Adrenal gland (tissue), 12 donors: ENCODE data around the gene EIF2AK3. TPM values are rescaled to one million over a fixed set of nuclear protein-coding genes. Genes with fewer than 3 reads are reported as not detected.

ENCODE experiments used
- DNase-seq, 7 donors: peaks; one replicate each; pipeline ENCODE4 v3.0.0-alpha.2; 2019 to 2020
- H3K27ac ChIP-seq, 5 donors: fragments of 200-600 bp; sonication (generic) in 4 of 5; 1 replicate in 3 of 5; 2 replicates in 2 of 5; pipeline versions ENCODE4 v1.5.1 to v1.8.0; 2016 to 2020; ENCODE audit warnings: mild to moderate bottlenecking in 1 of 5
- H3K27me3 ChIP-seq: fragments of 200-600 bp; 2 replicates; pipeline ENCODE4 v1.8.0; 2021
- H3K36me3 ChIP-seq, 2 donors: fragments of 200-600 bp; replicated peaks in 1 of 2; 1 replicate in 1 of 2; 2 replicates in 1 of 2; pipeline versions ENCODE4 v1.5.1 to v1.8.0; 2018 to 2022
- H3K4me1 ChIP-seq, 2 donors: fragments of 200-600 bp; replicated peaks in 1 of 2; 1 replicate in 1 of 2; 2 replicates in 1 of 2; pipeline versions ENCODE4 v1.5.1 to v1.8.0; 2018 to 2021
- H3K4me3 ChIP-seq, 4 donors: fragments of 200-600 bp; sonication (generic) in 3 of 4; one replicate each; pipeline ENCODE4 v1.5.1; 2016 to 2018
- H3K9me3 ChIP-seq, 3 donors: fragments of 200-600 bp; sonication (generic) in 1 of 3; replicated peaks in 1 of 3; 1 replicate in 2 of 3; 2 replicates in 1 of 3; pipeline versions ENCODE4 v1.5.1 to v1.8.0; 2016 to 2021
- POLR2A ChIP-seq, 2 donors: fragments of 450-650 bp; IDR thresholded peaks; one replicate each; pipeline ENCODE4 v1.6.1; 2017; ENCODE audit warnings: antibody characterized with exemption in 2 of 2, mild to moderate bottlenecking in 2 of 2, moderate library complexity in 1 of 2
- WGBS, 4 donors: extraction: QIAGEN DNeasy Blood & Tissue Kit in 2 of 4; methylation state at CpG; one replicate each; pipeline versions ENCODE4 v1.1.5 to v1.1.7; 2013 to 2017; 5-methylcytosine and 5-hydroxymethylcytosine counted together
- intact Hi-C, 2 donors: fragments of 100-400 bp; cut with DNase I; formaldehyde crosslinking; loops; one replicate each; pipeline versions ENCODE4 v1.14.1 to v1.15.0; 2022 to 2023
- polyA plus RNA-seq, 3 donors: library from polyadenylated mRNA; stranded (reverse); fragments of 200-250 nt in 2 of 3; fragments of 350-450 nt in 1 of 3; fragmentation: Illumina TruSeq in 1 of 3; extraction: RNeasy Lipid Tissue Mini Kit (QIAGEN cat#74804) in 1 of 3; gene quantifications; one replicate each; pipeline ENCODE4 v1.2.3, GENCODE V29; 2013 to 2014
- total RNA-seq, 9 donors: library from RNA; depleted of rRNA in 4 of 9; stranded (reverse); fragments of >200 nt in 4 of 9; fragments of 120-200 nt in 1 of 9; fragmentation: NEBNext Ultra II Directional in 1 of 9; extraction: Animal tissue kit (Norgen Biotek cat#: 25700) in 1 of 9; gene quantifications; one replicate each; pipeline versions ENCODE4 v1.1.0 to v1.2.4, GENCODE V29; 2013 to 2023
- TF ChIP-seq, protein P1 (sequence below), 6 experiments: fragments of 450-650 bp in 4 of 6; fragments of 200-600 bp in 2 of 6; sonication (generic) in 1 of 6; IDR thresholded peaks; 1 replicate in 5 of 6; 2 replicates in 1 of 6; pipeline versions ENCODE4 v1.5.1 to v1.8.0; 2016 to 2021; ENCODE audit warnings: antibody characterized with exemption in 6 of 6, mild to moderate bottlenecking in 2 of 6, moderate library complexity in 1 of 6
- donor health status: healthy with polysubstance abuse.
- donor health status: Bipolar disorder and iron deficiency.
- donor health status: DM: yes; HTN: yes; CAD: no.
- donor health status: DM: no; HTN: no; CAD: no.
- donor health status: DM: no; HTN: no; CAD: no.
- donor health status: DM: yes; HTN: yes; CAD: no.

The EIF2AK3 gene
- total and polyA plus RNA-seq, 12 donors, result 3.6 to 89.6 (median 21.3) TPM

GRCh38 chr2:88580088-88580487 is 47.2 kb downstream of the EIF2AK3 start:
- Histone ChIP-seq H3K4me1 (no peaks in the 10 kb centered on the region), H3K9me3 (no peaks in the 10 kb centered on the region), H3K4me3 (no peak overlapping the region), H3K27ac (no peak overlapping the region), H3K36me3 (peaks cover 0 to 41% of the 10 kb centered on the region in 2 donors), H3K27me3 (no peaks in the 10 kb centered on the region)
- DNase-seq, result no peak
- intact Hi-C loops, result no loop called here
- TF ChIP-seq, protein P1, sequence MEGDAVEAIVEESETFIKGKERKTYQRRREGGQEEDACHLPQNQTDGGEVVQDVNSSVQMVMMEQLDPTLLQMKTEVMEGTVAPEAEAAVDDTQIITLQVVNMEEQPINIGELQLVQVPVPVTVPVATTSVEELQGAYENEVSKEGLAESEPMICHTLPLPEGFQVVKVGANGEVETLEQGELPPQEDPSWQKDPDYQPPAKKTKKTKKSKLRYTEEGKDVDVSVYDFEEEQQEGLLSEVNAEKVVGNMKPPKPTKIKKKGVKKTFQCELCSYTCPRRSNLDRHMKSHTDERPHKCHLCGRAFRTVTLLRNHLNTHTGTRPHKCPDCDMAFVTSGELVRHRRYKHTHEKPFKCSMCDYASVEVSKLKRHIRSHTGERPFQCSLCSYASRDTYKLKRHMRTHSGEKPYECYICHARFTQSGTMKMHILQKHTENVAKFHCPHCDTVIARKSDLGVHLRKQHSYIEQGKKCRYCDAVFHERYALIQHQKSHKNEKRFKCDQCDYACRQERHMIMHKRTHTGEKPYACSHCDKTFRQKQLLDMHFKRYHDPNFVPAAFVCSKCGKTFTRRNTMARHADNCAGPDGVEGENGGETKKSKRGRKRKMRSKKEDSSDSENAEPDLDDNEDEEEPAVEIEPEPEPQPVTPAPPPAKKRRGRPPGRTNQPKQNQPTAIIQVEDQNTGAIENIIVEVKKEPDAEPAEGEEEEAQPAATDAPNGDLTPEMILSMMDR (IDR thresholded peaks at IDR 0.05), result no peak
- TF ChIP-seq POLR2A (IDR thresholded peaks at IDR 0.05), result no peak
- 82 to 93% (median 91%) methylated on average over 1 of the region's 1 CpG for WGBS, 4 donors

- Histone ChIP-seq H3K9me3 (no peaks in the 10 kb centered on the region), H3K4me3 (no peak overlapping the region), H3K27ac (no peak overlapping the region), H3K36me3 (peaks cover 0 to 31% of the 10 kb centered on the region in 2 donors), H3K4me1 (no peaks in the 10 kb centered on the region), H3K27me3 (no peaks in the 10 kb centered on the region)
- TF ChIP-seq, protein P1 (IDR thresholded peaks at IDR 0.05), result no peak
- no peak for TF ChIP-seq POLR2A (IDR thresholded peaks at IDR 0.05)
- DNase-seq, result no peak
- 90 to 100% (median 94%) methylated on average over 2 of the region's 2 CpGs for WGBS, 4 donors
- intact Hi-C loops, result no loop called here
These were observed 51.6 kb downstream of the EIF2AK3 start for GRCh38 chr2:88575630-88576029.

DNA sequence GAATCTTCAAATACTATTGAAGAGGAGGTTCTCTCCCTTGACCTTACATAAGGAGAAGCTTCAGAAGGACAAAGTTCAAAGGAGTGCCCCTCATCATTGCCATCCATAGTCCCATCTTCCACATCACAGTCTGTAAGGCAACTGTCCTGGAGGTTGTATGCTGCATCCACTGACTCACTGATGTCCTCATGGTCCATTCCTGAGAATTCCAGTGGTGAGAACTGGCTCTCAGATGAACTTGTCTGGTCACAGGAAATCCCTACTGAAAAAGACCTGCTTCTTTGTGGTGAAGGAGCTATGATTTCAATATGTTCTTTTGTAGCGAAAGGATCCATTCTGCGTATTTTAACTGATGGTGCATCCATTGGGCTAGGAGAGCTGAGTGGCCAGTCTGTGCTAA is 52.2 kb downstream of the EIF2AK3 start:
- intact Hi-C loops, result no loop called here

DNA sequence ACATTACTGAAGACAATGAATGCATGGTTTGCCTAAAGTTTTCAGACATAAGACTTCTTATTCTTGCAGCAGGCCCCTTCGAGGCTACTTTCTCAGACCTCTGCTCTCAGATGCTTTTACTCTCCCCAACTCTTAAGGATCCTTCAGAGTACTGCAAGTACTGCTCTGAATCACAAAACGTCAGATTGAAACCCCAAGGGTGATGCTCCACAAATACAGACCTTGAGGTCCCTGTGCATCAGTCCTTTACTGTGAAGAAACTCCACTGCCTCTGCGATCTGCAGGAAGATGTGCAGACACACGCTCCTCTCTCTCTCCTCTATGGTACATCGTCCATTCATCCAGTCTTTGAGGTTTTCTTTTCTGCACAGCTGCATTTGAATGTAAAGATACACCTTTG is 52.8 kb downstream of the EIF2AK3 start:
- no peak for DNase-seq

More for the DNA sequence above, 52.2 kb downstream of the EIF2AK3 start:
- H3K27me3 ChIP-seq, result no peaks in the 10 kb centered on the region
- TF ChIP-seq, protein P1 (IDR thresholded peaks at IDR 0.05), result no peak
- no peak for TF ChIP-seq POLR2A (IDR thresholded peaks at IDR 0.05)
- H3K27ac ChIP-seq, result no peak overlapping the region
- DNase-seq, result no peak
- no peak overlapping the region for H3K4me3 ChIP-seq
- H3K4me1 ChIP-seq, result no peaks in the 10 kb centered on the region
- WGBS, 4 donors, result 47 to 90% (median 64%) methylated on average over 2 of the region's 2 CpGs
- no peaks in the 10 kb centered on the region for H3K9me3 ChIP-seq
- peaks cover 0 to 33% of the 10 kb centered on the region in 2 donors for H3K36me3 ChIP-seq

More for the DNA sequence above, 52.8 kb downstream of the EIF2AK3 start:
- intact Hi-C loops, result no loop called here
- no peaks in the 10 kb centered on the region for H3K27me3 ChIP-seq
- H3K9me3 ChIP-seq, result no peaks in the 10 kb centered on the region
- no peak overlapping the region for H3K4me3 ChIP-seq
- H3K27ac ChIP-seq, result no peak overlapping the region
- no peak for TF ChIP-seq POLR2A (IDR thresholded peaks at IDR 0.05)
- TF ChIP-seq, protein P1 (IDR thresholded peaks at IDR 0.05), result no peak
- peaks cover 0 to 32% of the 10 kb centered on the region in 2 donors for H3K36me3 ChIP-seq
- H3K4me1 ChIP-seq, result no peaks in the 10 kb centered on the region
- WGBS, 4 donors, result 78 to 88% (median 83%) methylated on average over 5 of the region's 5 CpGs
